Jurkat, Clone E6-1 (cell line): ENCODE data around the gene TSPAN1.

Source experiments
- DNase-seq: peaks from one replicate; pipeline ENCODE4 v3.0.0-alpha.2; 2011; ENCODE audit warnings: low read depth, low spot score
- H3K4me3 ChIP-seq: 2 replicates; pipeline ENCODE4 v1.5.1; 2011; ENCODE audit warnings: mild to moderate bottlenecking, low read length, control low read depth, moderate library complexity

TSPAN1 gene

GRCh38 chr1:46183926-46184557 is 9.2 kb downstream of the TSPAN1 start:
- H3K4me3 ChIP-seq = no peak overlapping the region
- DNase-seq = no peak

GRCh38 chr1:46184920-46185658 is 10.2 kb downstream of the TSPAN1 start:
- no peak overlapping the region for H3K4me3 ChIP-seq
- peak; percentile 67 for DNase-seq

GRCh38 chr1:46186076-46186475 is 11.2 kb downstream of the TSPAN1 start:
- DNase-seq = no peak

GRCh38 chr1:46187106-46187869 is 12.4 kb downstream of the TSPAN1 start:
- H3K4me3 ChIP-seq = no peak overlapping the region
- no peak for DNase-seq

More at GRCh38 chr1:46186076-46186475, 11.2 kb downstream of the TSPAN1 start:
- no peak overlapping the region for H3K4me3 ChIP-seq

- H3K4me3 ChIP-seq = no peak overlapping the region
- DNase-seq = no peak
These were observed 13.6 kb downstream of the TSPAN1 start for GRCh38 chr1:46188295-46189030.

- DNase-seq = no peak
- H3K4me3 ChIP-seq = no peak overlapping the region
These were observed 15.7 kb downstream of the TSPAN1 start for GRCh38 chr1:46190539-46190938.

- DNase-seq = no peak
- no peak overlapping the region for H3K4me3 ChIP-seq
These were observed 16.3 kb downstream of the TSPAN1 start for GRCh38 chr1:46191033-46191701.

- H3K4me3 ChIP-seq = no peak overlapping the region
- DNase-seq = no peak
These were observed 17.3 kb downstream of the TSPAN1 start for GRCh38 chr1:46192171-46192570.

GRCh38 chr1:46193285-46193684 is 18.4 kb downstream of the TSPAN1 start:
- DNase-seq = no peak
- no peak overlapping the region for H3K4me3 ChIP-seq

GRCh38 chr1:46193984-46194570 is 19.2 kb downstream of the TSPAN1 start:
- no peak overlapping the region for H3K4me3 ChIP-seq
- no peak for DNase-seq

GRCh38 chr1:46194641-46195193 is 19.8 kb downstream of the TSPAN1 start:
- no peak overlapping the region for H3K4me3 ChIP-seq
- DNase-seq = no peak

GRCh38 chr1:46196609-46197008 is 21.7 kb downstream of the TSPAN1 start:
- DNase-seq = no peak
- no peak overlapping the region for H3K4me3 ChIP-seq

- H3K4me3 ChIP-seq = peak overlapping the region; percentile 61
- DNase-seq = no peak
These were observed 22.7 kb downstream of the TSPAN1 start for GRCh38 chr1:46197560-46197963.

- no peak for DNase-seq
- peak within 1 kb of the TSS; percentile 94 for H3K4me3 ChIP-seq
These were observed 23.3 kb downstream of the TSPAN1 start, which contains the start of gene POMGNT1 for GRCh38 chr1:46197964-46198811. Gene POMGNT1 (minus strand): TSS chr1:46198434. CDS start chr1:46197821, 613 bp downstream.

GRCh38 chr1:46199233-46199749 is 24.4 kb downstream of the TSPAN1 start:
- peak overlapping the region; percentile 94 for H3K4me3 ChIP-seq
- DNase-seq = no peak

GRCh38 chr1:46203738-46204405 is 29.0 kb downstream of the TSPAN1 start:
- no peak overlapping the region for H3K4me3 ChIP-seq
- DNase-seq = no peak

GRCh38 chr1:46204406-46204742 is 29.5 kb downstream of the TSPAN1 start:
- no peak for DNase-seq

More at GRCh38 chr1:46204406-46204742, 29.5 kb downstream of the TSPAN1 start:
- no peak overlapping the region for H3K4me3 ChIP-seq
